Endothelial cell of umbilical vein (primary cell): ENCODE measurements around the gene EXD3. TPM values are rescaled to one million over a fixed set of nuclear protein-coding genes. Genes with fewer than 3 reads are reported as not detected.

Source experiments
- BruUV-seq: library from RNA; stranded (reverse); fragments of 400-500 nt; replicated peaks from 2 replicates; lab custom pipeline; 2021; lab: Mats Ljungman, UMichigan
- CTCF ChIA-PET: fragments of 300-600, 350-600 bp; sonication (Branson Sonifier 250); formaldehyde crosslinking; loops from one replicate; lab custom pipeline; 2021; ENCODE audit warnings: antibody characterized with exemption, inconsistent platforms; lab: Charles Lee
- POLR2A ChIA-PET: fragments of 300-600, 350-600 bp; sonication (Branson Sonifier 250); formaldehyde crosslinking; loops from one replicate; lab custom pipeline; 2021; ENCODE audit warnings: antibody characterized with exemption, inconsistent platforms; lab: Charles Lee
- DNase-seq: peaks from one replicate; pipeline ENCODE4 v3.0.0-alpha.2; 2011; ENCODE audit warnings: low read depth, low spot score
- FAIRE-seq: peaks from 2 replicates; lab custom pipeline; 2011; peaks lifted over from hg19 to GRCh38; lab: Jason Lieb, UNC
- H2AFZ ChIP-seq: 2 replicates; pipeline ENCODE4 v1.6.0; 2012; ENCODE audit warnings: low read depth, low read length, control low read depth, inconsistent platforms
- H3K27ac ChIP-seq: 2 replicates; pipeline ENCODE4 v1.5.1; 2011; ENCODE audit warnings: low read depth, mild to moderate bottlenecking, control low read depth, low read length, moderate library complexity; ENCODE audit not compliant: insufficient read depth
- H3K27me3 ChIP-seq, 2 experiments: 2 replicates each; pipeline versions ENCODE4 v1.6.0 to v1.6.1; 2011; ENCODE audit warnings: low read length in 2 of 2, mixed read lengths in 1 of 2; ENCODE audit not compliant: control insufficient read depth in 2 of 2, insufficient read depth in 2 of 2
- H3K36me3 ChIP-seq, 2 experiments: 2 replicates in 1 of 2; 3 replicates in 1 of 2; pipeline ENCODE4 v1.5.1; 2011; ENCODE audit warnings: low read length in 2 of 2, mild to moderate bottlenecking in 1 of 2, moderate library complexity in 1 of 2; ENCODE audit not compliant: control insufficient read depth in 2 of 2, insufficient read depth in 2 of 2; ENCODE audit errors: extremely low read depth in 1 of 2
- H3K4me1 ChIP-seq: 3 replicates; pipeline ENCODE4 v1.5.1; 2011; ENCODE audit warnings: mild to moderate bottlenecking, low read length; ENCODE audit not compliant: control insufficient read depth, insufficient read depth; ENCODE audit errors: extremely low read depth
- H3K4me2 ChIP-seq: 2 replicates; pipeline ENCODE4 v1.6.1; 2011; ENCODE audit warnings: low read length, control low read depth, mixed read lengths; ENCODE audit not compliant: insufficient read depth
- H3K4me3 ChIP-seq, 3 experiments: fragments of 200-600 bp in 1 of 3; sonication (generic), shearing (Covaris generic) in 1 of 3; replicated peaks in 1 of 3; 2 replicates each; pipeline ENCODE4 v1.5.1; 2011 to 2016; ENCODE audit warnings: control low read depth in 3 of 3, low read length in 3 of 3, mild to moderate bottlenecking in 2 of 3, inconsistent platforms in 1 of 3, low read depth in 1 of 3, moderate library complexity in 1 of 3; ENCODE audit not compliant: insufficient read depth in 1 of 3
- H3K79me2 ChIP-seq: 2 replicates; pipeline ENCODE4 v1.6.0; 2012; ENCODE audit warnings: low read length, inconsistent platforms; ENCODE audit not compliant: control insufficient read depth, insufficient read depth
- H3K9ac ChIP-seq: replicated peaks from 2 replicates; pipeline ENCODE3; 2011; ENCODE audit warnings: low read length, control low read depth; ENCODE audit not compliant: insufficient read depth; ENCODE audit errors: extremely low read depth
- H3K9me1 ChIP-seq: replicated peaks from 3 replicates; pipeline ENCODE4 v1.6.0; 2011; ENCODE audit warnings: mild to moderate bottlenecking, low read length; ENCODE audit not compliant: control insufficient read depth, insufficient read depth; ENCODE audit errors: extremely low read depth
- H3K9me3 ChIP-seq: replicated peaks from 2 replicates; pipeline ENCODE4 v1.5.1; 2012; ENCODE audit warnings: low read length, inconsistent platforms; ENCODE audit not compliant: control insufficient read depth, insufficient read depth
- H4K20me1 ChIP-seq: replicated peaks from 2 replicates; pipeline ENCODE3; 2011; ENCODE audit warnings: mild to moderate bottlenecking, low read length; ENCODE audit not compliant: control insufficient read depth, insufficient read depth; ENCODE audit errors: extremely low read depth
- EZH2 ChIP-seq: IDR thresholded peaks from 2 replicates; pipeline ENCODE4 v1.6.1; 2012; ENCODE audit warnings: borderline replicate concordance, low read depth, mild to moderate bottlenecking, moderate library complexity, low read length, inconsistent platforms; ENCODE audit not compliant: severe bottlenecking
- FOS ChIP-seq: IDR thresholded peaks from 2 replicates; pipeline ENCODE4 v1.6.1; 2011; ENCODE audit warnings: mild to moderate bottlenecking, low read length, moderate library complexity, borderline replicate concordance; ENCODE audit not compliant: insufficient read depth
- GATA2 ChIP-seq: IDR thresholded peaks from 2 replicates; pipeline ENCODE4 v1.7.0; 2011; ENCODE audit warnings: low read depth, mild to moderate bottlenecking, moderate library complexity, mixed read lengths, low read length; ENCODE audit not compliant: insufficient read length, insufficient read depth
- dilution Hi-C: fragments of 300-500 bp; cut with MboI; formaldehyde crosslinking; loops from one replicate; pipeline ENCODE4 v1.15.0; 2019; ENCODE audit warnings: low sequenced_read_pairs; ENCODE audit not compliant: extremely low pct_ligation_motif_present
- intact Hi-C: fragments of 100-400 bp; cut with micrococcal nuclease; formaldehyde crosslinking; loops from one replicate; pipeline ENCODE4 v1.10.0; 2022
- polyA plus RNA-seq, 4 experiments: library from polyadenylated mRNA; depleted of rRNA in 3 of 4; stranded (reverse) in 3 of 4; unstranded in 1 of 4; fragments of >200 nt; gene quantifications; 2 replicates each; pipeline versions ENCODE4 v1.2.1 to v1.2.3, GENCODE V29; 2011 to 2012; ENCODE audit warnings: missing spikeins in 1 of 4
- total RNA-seq: library from RNA; stranded (reverse); gene quantifications from 2 replicates; pipeline ENCODE4 v1.2.3, GENCODE V29; 2021
- TF ChIP-seq, protein P1 (sequence below), 2 donors: IDR thresholded peaks; 1 replicate in 1 of 2; 2 replicates in 1 of 2; pipeline ENCODE4 v1.5.1; 2011; ENCODE audit warnings: low read length in 2 of 2, mild to moderate bottlenecking in 2 of 2, moderate library complexity in 2 of 2, control low read depth in 1 of 2, inconsistent platforms in 1 of 2, low read depth in 1 of 2; ENCODE audit not compliant: insufficient read depth in 1 of 2; ENCODE audit errors: extremely low read depth in 1 of 2

Gene EXD3
- total and polyA plus RNA-seq, 2 donors (not counting 3 experiments of a cell fraction or from before 2014, with no cell fraction given): 17.7 to 30.3 TPM

DNA sequence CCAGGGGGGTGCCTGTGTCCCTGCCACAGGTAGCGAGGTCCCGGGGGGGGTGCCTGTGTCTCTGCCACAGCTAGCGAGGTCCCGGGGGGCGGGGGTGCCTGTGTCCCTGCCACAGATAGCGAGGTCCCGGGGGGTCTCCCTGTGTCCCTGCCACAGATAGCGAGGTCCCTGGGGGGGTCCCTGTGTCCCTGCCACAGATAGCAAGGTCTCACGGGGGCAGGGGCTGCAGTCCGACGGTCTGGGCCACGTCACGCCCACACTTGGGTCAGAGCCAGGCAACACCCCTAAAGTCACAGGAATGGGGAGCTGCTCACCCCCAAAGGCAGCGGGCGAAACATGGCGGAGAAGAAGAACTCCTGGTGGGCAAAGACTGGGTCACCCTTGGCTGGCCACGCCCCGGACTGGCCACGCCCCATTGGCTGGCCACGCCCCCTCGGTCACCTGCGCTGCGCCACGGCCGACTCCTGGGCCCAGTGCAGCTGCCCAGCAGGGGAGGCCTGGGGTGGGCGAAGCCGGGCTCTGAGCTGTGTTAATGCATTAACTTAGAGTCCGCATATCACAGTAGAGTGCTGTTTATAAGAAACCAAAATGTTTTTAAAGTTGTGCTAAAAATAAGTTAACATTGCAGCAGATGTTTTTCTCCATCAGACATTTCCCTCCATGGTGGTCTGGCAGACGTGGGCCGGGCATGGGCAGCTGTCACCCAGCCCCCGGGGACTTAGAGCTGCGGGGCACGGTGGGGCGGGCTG lies 7.2 kb upstream of the EXD3 start:
- TF ChIP-seq FOS: no peak
- no peak for TF ChIP-seq GATA2
- Histone ChIP-seq H3K4me1 (no peaks in the 10 kb centered on the region), H3K9ac (no peak overlapping the region), H2AFZ (no peak overlapping the region), H3K4me2 (no peak overlapping the region), H3K27me3 (no peaks in the 10 kb centered on the region), H3K36me3 (no peaks in the 10 kb centered on the region), H3K9me1 (no peaks in the 10 kb centered on the region), H3K9me3 (no peaks in the 10 kb centered on the region), H3K27ac (no peak overlapping the region), H3K4me3 (no peak overlapping the region), H4K20me1 (no peaks in the 10 kb centered on the region), H3K79me2 (no peaks in the 10 kb centered on the region)
- dilution Hi-C loops (no loop called here), intact Hi-C loops (loop anchor here (10.0 kb wide), 1 partner anchor 95 kb away; no protein-coding TSS in a partner anchor)
- no peak for DNase-seq
- BruUV-seq: no TSS peak
- no peak for FAIRE-seq
- ChIA-PET POLR2A (no interaction called here), CTCF (no interaction called here)

DNA sequence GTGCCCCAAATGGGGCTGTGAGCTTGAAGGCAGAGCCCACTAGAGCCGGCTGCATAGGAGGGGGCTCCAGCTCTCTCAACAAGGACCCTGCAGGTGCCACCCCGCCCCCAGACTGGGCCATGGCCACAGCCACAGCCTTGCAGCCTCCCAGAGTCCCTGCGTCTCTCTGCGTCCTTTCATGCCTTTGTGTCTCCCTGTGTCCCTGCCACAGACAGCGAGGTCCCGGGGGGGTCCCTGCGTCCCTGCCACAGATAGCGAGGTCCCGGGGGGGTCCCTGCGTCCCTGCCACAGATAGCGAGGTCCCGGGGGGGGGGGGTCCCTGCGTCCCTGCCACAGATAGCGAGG lies 6.6 kb upstream of the EXD3 start:
- BruUV-seq: no TSS peak
- intact Hi-C loops: loop anchor here (10.0 kb wide), 1 partner anchor 95 kb away; no protein-coding TSS in a partner anchor
- H3K27me3 ChIP-seq: no peaks in the 10 kb centered on the region
- no peak overlapping the region for H2AFZ ChIP-seq
- no peak for DNase-seq
- TF ChIP-seq, protein P1, sequence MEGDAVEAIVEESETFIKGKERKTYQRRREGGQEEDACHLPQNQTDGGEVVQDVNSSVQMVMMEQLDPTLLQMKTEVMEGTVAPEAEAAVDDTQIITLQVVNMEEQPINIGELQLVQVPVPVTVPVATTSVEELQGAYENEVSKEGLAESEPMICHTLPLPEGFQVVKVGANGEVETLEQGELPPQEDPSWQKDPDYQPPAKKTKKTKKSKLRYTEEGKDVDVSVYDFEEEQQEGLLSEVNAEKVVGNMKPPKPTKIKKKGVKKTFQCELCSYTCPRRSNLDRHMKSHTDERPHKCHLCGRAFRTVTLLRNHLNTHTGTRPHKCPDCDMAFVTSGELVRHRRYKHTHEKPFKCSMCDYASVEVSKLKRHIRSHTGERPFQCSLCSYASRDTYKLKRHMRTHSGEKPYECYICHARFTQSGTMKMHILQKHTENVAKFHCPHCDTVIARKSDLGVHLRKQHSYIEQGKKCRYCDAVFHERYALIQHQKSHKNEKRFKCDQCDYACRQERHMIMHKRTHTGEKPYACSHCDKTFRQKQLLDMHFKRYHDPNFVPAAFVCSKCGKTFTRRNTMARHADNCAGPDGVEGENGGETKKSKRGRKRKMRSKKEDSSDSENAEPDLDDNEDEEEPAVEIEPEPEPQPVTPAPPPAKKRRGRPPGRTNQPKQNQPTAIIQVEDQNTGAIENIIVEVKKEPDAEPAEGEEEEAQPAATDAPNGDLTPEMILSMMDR (IDR thresholded peaks at IDR 0.05; ENCODE audit: extremely low read depth in 1 of 2, insufficient read depth in 1 of 2, low read depth in 1 of 2, low read length in 2 of 2): no peak
- no peak for TF ChIP-seq EZH2
- TF ChIP-seq GATA2: no peak
- H3K4me1 ChIP-seq: no peaks in the 10 kb centered on the region
- no peaks in the 10 kb centered on the region for H3K36me3 ChIP-seq
- H3K4me2 ChIP-seq: no peak overlapping the region
- dilution Hi-C loops: no loop called here
- no peaks in the 10 kb centered on the region for H3K79me2 ChIP-seq
- no peak overlapping the region for H3K4me3 ChIP-seq
- no peaks in the 10 kb centered on the region for H3K9me1 ChIP-seq
- H3K9me3 ChIP-seq: no peaks in the 10 kb centered on the region
- H3K27ac ChIP-seq: no peak overlapping the region
- FAIRE-seq: no peak
- no peak overlapping the region for H3K9ac ChIP-seq
- ChIA-PET CTCF (no interaction called here), POLR2A (no interaction called here)
- no peaks in the 10 kb centered on the region for H4K20me1 ChIP-seq
